Body of pancreas (tissue), 4 donors: ENCODE results near the gene HELZ2.

ENCODE experiments used
- CTCF ChIP-seq, 7 experiments: fragments of 450-650 bp in 4 of 7; fragments of 200-600 bp in 3 of 7; sonication (generic) in 3 of 7; IDR thresholded peaks; one replicate each; pipeline ENCODE4 v1.5.1; 2016 to 2019; ENCODE audit warnings: antibody characterized with exemption in 7 of 7
- POLR2A ChIP-seq, 3 donors: fragments of 450-650 bp; IDR thresholded peaks; one replicate each; pipeline ENCODE4 v1.6.1; 2016; ENCODE audit warnings: antibody characterized with exemption in 3 of 3, mild to moderate bottlenecking in 2 of 3

DNA sequence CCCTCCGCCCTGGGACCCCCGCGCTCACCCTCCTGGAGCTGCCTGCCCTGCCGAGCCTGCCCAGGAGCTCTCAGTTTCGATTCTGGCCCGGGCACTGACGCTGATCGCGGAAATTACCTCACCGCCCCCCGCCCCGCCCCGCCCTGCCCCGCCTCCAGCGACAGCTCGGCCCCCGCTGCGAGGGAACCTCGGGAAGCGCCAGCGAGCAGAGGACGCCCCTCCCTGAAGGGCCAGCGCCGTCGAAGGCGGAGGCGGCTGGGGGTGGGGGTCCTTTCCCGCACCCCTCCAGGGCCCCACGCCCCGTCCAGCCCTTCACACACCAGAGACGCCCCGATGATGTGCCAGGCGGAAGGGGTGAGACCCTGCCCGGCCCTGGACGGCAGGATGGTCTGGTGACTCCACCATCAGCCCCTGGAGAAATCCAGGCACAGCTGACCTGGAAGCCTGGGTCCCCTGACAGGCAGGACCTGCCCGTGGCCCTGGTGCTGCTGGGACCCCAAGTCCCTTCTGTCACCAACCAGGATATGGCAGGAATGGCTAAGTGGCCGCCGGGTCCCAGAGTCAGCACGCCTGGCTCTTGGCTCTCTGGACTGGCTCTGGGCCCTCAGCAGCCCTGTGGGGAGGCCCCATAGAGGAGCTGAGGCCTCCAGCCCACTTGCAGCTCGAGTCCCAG, at the start of gene HELZ2:
- TF ChIP-seq CTCF (IDR thresholded peaks at IDR 0.05) = no peak
- peak in 2 of 3 donors; percentile 39 to 44 for TF ChIP-seq POLR2A (IDR thresholded peaks at IDR 0.05)
